ENCODE results near the gene WDFY4. TPM values are rescaled to one million over a fixed set of nuclear protein-coding genes. Genes with fewer than 3 reads are reported as not detected.

Gene WDFY4
- polyA plus RNA-seq, 12 donors, result 2.0 to 7.3 (median 3.0) TPM; not detected in 2

DNA sequence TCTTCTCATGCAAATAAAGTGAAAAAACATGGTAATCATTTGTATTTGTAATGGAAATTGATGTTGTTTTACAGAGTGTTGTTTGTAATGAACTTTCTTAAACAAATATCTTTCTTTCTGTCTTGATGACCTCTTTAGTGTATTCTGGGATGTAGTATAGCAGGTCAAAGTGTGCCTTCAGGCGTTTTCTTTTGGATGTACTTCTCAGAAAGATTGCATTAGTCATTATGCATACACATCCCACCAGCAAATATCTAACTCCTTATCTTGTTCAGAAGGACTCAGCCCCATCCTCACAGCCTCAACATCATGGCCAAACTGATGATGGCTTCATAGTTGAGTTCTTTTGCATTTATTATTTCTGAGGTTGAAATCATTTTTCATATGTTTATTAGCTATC, 130.3 kb downstream of the WDFY4 start:
- DNase-seq, result no peak

DNA sequence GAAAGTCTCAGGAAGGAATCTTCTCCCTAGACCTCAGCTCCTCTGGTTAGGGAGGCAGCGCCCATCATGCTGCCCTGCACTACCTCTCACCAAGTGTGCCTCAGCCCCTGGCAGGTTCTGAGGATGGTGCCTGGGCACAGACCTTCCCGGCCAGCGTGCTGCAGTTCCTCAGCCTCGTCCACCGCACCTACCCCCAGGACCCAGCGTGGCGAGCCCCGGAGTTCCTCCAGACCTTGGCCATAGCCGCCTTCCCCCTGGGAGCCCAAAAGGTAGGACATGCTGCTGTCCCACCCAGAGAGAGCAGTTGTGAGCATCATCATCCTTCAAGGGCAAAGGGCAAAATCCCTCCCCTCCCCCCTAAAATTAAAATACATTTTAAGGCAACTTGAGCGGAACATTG, 132.5 kb downstream of the WDFY4 start:
- no peak for DNase-seq

DNA sequence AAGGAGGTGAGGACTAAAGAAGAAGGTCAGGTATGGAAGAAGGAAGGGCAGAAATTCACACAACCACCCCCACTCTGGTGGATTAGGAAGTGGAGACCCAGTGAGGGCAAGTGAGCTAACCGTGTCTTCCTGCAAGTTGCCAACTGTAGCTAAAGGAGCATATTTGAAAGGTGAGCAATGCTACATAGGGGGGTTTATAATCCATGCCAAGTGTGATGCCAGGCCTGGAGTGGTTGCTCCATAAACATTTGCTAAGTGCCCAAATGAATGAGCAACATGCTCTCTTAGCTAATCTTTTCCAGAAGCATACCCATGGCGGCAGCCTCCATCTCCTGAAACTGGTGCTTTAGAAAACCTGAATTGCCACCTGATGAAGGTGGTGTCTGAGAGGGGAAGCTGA, 133.4 kb downstream of the WDFY4 start:
- no peak for DNase-seq

DNA sequence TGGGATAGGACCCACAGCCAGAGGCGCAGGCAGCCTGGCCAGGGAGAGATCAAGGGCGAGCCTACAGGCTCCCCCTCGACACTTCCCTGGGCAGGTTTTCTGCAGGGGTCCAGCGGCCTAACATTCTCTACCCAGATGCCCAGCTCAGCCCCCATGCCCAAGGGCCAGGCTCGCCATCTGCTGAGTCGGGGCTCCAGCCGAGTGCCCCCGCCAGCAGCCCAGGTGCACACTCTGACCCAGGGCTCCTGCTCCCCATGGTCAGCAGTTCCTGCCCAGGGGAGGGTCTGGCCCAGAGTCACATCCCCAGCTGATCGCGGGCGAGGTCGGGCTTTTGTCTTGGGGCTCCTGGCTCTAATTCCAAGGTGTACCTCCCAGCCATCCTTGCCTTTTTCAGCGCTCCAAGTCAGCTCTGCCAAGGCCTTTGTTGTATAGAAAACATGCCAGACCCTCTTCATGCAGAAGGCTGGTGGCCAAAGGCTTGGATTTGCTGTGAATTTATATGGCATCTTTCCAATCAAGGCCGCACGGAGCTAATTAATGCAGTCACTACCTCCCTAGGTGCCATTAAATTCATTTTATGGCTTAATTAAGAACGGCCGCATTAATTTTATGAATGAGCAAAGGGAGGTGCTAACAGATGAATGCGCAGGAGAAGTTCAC, 134.3 kb downstream of the WDFY4 start:
- DNase-seq, result no peak

DNA sequence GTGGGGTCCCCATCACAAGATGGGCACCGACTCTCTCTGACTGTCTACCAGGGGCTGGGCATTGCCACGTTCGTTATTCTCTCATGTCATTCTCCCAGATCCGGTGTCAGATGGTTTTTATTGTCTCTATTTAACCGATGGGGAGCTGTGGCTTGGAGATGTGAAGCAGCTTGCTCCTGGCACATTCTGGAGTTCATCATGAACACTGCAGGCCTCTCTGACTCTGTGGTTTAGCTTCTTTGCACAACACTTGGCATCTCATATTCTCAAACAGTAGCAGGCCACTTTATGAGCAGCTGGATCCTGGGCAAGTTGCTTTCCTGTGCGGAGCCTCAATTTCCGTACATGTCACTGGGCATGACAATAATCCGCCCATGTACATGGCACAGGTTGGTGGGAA, 135.1 kb downstream of the WDFY4 start:
- DNase-seq, result no peak

DNA sequence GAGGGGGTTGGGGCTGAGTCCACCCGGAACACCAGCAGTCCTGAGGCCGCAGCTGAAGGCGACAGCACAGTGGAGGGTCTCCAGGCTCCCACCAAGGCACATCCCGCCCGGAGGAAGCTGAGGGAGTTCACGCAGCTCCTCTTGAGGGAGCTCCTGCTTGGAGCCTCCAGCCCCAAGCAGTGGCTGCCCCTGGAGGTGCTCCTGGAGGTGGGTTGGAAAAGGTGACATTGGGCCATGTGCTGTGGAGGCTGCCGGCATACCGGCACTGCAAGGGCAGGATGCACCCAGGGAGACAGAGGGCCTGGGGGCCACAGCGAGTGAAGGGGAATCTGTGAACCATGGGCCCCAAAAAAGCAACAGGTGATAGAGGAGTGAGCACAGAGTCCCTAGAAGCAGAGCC, 135.6 kb downstream of the WDFY4 start:
- DNase-seq, result no peak

DNA sequence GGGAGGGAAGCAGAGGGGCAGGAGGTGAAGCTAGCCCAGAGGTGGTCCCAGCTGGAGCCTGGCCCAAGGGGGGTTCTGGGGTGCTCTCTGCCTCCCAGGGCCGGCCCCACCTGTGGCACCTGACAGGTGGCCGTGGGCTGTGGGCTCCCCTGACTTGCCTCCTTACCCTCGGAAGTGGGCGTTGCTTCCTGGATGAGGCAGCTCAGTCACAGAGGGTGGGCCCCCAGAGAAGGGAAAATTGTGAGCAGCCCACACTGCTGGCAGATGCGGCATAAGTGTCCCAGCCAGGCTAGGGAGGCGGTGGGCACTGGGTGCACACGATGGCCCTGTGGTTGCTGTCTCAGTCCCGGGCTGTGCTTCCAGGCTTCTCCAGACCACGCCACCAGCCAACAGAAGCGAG, 136.0 kb downstream of the WDFY4 start:
- DNase-seq, result no peak

DNA sequence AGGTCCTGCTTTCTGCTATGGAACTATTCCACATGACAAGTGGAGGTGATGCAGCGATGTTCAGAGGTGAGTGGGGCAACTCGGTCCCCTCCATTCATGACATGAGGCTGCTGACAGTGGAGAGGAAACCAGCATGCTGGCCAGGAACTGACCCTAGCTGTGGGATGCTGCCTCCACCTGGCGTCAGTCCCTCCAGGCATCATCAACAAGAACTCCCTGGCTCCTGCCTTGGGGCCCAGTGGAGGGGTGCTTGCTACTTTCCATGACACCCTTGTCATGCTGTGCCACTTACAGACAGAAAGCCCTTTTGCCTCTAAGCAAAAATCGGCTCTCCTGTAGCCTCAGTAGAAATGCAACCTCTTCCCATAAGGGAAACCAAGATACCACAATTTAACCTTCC, 136.4 kb downstream of the WDFY4 start:
- DNase-seq, result no peak

DNA sequence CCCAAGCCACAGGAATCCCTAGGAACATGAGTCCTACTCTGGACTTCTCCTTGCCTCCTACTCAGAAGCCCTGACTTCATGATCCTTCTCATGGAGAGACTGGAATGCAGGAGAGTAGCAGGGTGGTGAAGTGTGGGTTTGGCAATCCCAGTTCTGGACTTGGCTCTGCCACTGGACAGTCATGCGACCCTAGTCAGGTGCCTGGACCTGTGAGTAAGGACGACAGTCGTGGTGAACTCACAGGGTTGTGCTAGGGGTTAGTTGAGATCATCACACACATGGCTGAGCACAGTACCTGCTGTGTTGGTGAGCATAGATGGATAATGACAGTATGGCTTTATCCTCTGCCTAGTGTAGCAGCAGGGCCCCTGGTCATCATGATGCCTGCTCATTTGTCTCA, 137.0 kb downstream of the WDFY4 start:
- no peak for DNase-seq

DNA sequence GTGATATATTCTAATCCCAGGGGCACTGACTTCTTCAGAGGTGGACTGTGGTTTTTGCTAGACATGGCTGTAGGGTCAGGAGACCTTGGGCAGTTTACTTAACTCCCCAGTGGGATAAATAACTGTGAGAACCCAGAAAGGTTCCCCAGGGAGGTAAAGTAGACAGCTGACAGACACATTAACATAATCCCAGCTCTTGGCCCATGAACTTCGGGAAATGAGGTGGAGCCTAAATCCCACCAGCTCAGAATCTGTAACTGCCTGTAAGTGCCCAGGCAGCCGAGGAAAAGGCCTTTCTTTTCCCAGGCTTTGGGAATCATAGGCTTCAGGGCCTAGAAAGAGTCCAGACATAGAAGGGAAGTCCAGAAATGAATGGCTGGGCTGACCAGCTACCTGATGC, 149.0 kb downstream of the WDFY4 start:
- no peak for DNase-seq

DNA sequence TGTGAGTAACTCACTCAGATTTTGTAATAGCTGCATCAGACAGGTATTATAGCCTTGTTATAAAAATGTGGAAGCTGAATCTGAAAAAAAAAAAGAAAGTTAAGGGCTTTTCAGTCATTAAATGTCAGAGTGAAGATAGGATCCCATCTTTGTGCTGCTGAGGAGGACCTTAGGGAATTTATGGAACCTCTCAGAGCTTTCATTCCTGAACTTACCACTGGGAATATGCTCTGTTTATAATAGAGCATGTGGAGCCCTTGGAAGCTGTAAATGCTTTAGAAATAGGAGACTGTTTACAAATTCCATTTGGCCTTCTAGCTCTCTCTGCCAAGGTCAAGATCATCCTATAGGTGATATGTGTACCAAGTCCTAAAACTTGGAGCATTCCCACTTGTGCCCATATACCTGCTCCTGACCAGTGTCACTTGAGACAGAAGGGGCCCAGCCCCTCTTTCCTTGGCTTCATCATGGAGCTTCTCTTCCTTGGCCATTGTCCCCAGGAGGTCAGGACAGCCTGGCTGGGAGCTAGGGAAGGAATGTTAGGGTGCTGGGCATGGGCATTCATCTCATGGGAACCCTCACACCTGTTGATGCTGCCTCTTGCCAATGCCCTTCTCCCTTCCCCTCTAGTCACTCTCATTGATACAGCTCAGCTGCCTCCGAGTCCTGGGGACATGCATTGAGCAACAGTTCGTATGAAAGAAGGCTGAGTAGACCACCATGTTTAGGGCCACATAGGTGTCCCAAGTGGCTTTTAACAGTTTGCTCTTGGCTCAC, 149.7 kb downstream of the WDFY4 start:
- DNase-seq, result no peak

DNA sequence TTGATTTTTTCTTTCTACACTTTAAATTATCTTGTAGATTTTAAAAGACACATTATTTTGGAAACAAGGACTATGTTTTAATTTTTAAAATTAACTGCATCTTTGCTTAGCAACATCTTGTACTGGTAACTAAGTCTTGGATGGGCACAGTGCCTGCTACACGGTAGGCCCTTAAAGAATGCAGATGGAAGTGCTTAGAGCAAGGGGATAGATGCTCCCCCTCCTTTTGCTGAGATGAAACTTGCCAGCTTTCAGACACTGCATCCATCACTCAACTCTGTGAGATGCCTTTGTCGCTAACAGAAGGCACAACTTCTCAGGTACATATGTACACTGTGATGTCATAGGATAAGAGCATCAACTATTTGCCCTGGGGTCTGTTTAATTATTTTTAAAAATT, 151.1 kb downstream of the WDFY4 start:
- no peak for DNase-seq

DNA sequence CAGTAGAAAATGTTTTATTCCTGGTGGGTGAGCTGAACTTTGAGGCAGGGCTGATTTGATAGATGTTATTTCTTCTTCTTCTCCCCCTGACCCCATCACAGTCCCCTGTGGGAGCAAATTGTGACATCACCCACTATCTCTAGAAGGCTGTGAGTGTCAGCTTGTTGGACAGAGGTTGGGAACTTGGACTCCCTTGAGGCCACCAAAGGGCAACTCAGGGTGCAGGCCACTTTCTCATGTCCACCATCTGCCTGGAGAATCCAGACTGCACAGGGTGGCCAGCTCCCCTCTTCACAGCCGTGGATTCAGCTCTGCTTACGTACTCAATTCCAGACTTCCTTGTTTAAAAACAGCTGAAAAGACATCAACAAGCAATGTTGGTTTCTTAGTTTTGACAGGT, 151.9 kb downstream of the WDFY4 start:
- DNase-seq, result no peak

DNA sequence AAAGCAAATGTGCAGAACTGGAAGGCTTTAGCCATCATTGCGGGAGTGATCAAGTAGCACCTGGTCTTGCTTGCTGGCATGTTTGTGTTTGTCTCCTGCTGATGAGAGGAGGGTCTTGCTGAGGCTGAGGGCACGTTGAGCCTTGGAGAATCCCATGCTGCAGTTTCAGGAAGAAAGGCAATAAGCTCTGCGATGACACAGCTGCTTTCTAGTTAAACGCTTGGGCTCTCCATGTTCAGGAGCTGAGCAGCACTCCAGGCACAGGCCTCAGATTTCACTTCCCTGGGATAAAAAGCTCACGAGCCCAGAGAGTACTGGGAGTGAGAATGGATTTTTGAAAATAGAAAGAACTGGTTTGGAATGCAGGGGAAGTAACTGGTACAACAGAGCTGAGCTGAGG, 154.2 kb downstream of the WDFY4 start:
- DNase-seq, result peak; percentile 32

DNA sequence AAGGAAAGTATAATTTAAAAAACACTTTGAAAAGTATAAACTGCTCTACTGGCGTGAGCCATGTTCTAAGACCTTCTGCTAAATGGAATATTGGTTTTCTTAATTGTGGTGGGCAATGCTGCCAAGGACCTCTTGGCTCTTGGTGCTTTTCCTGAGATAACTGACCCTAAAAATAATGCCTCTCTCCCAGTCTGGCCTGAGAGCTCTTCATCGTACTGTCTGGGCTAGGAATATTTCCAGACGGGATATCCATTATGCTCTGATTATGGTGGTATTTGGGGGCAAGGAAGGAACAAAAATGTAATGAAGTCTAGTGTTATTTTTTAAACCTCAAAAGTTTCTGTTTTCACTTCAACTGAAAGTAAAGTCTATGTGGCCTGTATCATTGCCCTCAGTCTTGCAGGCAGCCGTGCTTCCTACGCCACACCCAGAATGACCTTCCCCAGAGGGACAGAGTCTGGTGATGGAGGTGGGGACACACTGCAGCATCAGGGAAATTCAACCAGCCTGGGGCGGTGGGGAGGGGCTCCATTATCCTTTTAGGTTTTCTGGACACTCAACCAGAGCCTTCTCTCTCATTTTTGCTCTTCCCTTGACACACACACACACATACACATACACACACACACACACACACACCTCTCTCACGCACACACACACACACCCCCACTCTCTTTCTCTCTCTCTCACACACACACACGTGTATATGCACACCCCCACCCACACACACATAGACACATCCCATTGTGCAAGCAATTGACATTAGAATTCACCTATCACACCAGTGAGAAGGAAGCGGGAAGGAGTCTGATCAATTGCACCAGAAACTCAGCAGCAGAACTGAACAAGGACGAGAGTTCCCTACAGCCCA, 155.4 kb downstream of the WDFY4 start:
- no peak for DNase-seq

DNA sequence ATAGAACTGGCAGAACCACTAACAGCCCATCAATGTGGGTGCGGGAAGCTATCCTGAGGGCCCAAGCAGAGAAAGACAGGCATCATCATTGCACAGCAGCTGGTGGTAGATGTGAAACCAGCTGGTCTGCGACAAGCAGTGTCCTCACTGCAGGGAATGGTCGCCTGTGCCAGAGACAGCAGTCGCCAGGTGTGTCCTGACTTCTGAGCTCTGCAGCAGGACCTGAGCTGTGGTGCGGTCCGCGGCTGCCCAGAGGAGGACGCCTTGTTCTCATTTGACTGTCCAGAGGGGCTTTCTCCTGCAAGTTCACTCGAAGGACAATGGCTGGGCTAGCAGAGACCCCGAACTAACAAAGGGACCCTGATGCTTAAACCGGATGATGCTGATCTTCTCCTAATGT, 157.6 kb downstream of the WDFY4 start:
- DNase-seq, result no peak

DNA sequence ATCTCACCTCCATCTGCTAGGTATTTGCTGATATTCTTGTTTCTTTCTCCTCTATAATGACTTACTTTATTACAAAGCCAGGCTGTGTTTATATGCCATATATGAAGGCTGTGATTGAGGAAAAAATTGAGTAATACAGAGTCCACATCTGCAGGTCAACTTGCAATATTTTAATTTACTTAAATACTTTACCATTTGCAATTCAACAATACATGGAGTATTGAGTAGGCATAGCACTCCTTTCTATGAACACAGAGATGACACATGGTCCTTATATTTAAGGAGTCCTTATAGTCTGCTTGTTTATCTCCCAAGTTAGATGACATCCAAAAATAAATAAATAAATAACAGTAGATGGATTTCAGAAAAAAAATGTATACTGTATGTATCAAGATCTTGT, 158.5 kb downstream of the WDFY4 start:
- DNase-seq, result no peak

DNA sequence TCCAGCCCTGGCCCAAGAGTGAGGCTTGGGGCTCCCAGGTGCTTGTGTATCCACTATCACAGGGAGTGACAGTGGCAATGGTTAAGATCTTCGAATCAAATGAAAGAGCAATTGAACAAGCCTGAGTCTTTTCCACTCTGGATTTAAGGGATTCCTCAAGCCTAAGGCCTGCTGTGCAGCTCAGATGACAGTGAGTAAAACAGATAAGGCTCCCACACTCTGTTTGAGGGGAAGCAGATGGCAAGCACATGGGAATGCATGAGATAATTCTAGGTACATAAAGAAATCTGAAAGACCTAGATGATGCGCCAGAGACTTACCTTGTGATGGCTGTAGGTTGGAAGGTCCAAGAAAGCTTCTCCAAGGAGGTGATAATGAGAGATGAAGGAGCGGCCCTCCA, 159.9 kb downstream of the WDFY4 start:
- DNase-seq, result no peak

DNA sequence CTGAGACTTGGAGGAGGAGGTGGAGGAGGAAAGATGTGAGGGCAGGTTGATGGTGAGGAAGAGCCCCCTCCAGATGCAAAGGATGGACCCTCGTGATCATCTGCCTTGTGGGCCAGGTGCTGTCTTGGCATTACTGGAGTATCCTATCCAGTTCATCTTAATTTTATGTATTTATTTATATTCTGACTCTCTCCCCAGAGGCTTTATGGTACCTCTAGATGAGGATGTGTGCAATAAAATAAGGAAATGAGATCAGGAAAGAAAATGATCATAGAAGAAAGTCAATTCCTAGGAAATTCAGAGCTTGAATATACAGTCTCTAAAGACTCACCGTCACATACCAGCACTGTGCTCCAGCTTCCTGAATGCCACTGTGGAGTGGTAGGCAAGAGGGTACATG, 160.8 kb downstream of the WDFY4 start:
- no peak for DNase-seq

DNA sequence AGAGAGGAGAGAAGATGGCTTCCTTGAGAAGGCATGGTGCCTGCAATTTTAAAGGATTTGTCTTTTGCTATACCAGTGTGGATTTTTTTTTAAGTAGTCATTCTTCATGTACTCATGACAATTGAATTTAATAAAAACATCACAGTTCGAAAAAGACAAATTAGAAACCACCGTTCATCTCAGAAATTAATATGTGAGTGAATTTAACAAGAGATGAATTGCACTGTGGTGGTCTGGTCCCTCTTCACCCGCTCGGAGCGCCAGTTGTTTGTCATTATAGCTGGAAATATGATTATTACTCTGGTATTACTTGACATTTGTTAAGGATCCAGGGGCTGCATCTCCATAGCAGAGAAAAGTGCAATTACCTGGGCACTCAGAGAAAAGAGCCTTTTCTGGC, 163.0 kb downstream of the WDFY4 start:
- DNase-seq, result no peak

DNA sequence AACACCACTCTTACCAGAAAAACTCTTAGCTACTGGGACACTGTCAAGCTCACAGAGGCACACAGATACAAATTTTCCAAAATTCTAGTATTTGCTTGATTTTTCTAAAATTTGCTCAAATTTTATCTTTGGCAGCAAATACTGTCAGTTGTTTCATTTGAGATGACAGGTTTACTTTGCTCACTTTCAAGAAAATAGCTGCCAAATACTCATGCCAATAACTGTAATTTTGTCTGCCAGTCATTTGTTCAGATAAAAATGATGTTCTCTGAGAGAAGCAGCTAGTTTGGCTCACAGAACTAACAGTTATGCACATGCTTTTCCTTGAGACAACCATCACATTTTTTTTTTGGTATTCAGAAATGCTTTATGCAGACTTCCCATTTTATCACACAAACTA, 172.2 kb downstream of the WDFY4 start:
- no peak for DNase-seq

DNA sequence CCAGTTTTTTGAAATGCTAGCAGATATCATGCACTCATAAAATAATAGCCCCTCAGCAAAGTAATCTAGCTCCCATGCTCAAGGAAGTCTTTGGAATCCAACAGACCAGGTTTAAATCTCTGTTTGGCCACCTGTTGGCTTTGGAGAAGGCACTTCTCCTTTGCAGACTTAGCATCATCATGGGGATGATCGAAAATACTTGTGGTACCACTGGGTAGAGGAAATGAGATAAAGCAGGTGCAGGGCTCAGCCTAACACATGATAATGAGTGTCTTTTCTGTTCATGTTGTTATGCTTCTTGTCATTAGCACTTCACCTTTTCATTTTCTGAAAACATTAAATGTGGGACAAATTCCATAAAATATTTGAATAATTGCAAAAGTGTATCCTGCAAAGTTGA, 187.6 kb downstream of the WDFY4 start:
- DNase-seq, result no peak

DNA sequence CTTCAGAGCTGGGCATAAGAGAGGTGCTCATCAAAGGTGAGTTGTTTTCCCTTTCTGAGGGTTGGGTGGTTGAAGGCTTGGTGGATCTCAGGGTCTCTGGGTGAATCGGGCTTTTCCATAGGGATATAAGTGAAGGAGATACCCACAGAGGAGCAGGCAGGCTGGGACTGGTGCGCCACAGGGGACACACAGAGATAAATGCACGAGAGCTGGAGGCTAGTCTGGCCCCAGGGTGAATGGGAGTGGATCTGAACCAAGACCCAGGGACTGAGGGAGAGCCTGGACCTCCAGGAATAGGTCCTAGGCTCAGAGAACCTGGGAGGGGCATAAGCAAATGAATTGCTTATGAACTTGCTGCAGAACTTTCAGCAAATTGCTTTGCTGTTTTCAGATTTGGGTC, 193.4 kb downstream of the WDFY4 start:
- no peak for DNase-seq

Data from muscle of arm (tissue), 12 donors.